Activated naive CD8-positive, alpha-beta T cell treated with anti-CD3 and anti-CD28 coated beads, Interleukin-2, amount 10 ng/mL, durations not matched to agents 7 days and 5 days (primary cell): ENCODE results near the gene PPRC1. TPM values are rescaled to one million over a fixed set of nuclear protein-coding genes. Genes with fewer than 3 reads are reported as not detected.

Experiments
- ATAC-seq: fragments of 150-1000 bp; cut with Tn5 transposase; one replicate; pipeline ENCODE4 v1.10.0; 2021; ENCODE audit warnings: low read depth, moderate library complexity
- POLR2A ChIA-PET: fragments of 350-600 bp; sonication (Branson Sonifier 250); formaldehyde crosslinking; loops from one replicate; lab custom pipeline; 2021; ENCODE audit warnings: antibody characterized with exemption; lab: Charles Lee
- DNase-seq: peaks from one replicate; pipeline ENCODE4 v3.0.0; 2021
- H3K27ac Mint-ChIP-seq: one replicate; pipeline ENCODE4 v1.8.0; 2022; ENCODE audit warnings: mild to moderate bottlenecking, mixed read lengths
- H3K27me3 Mint-ChIP-seq: one replicate; pipeline ENCODE4 v1.8.0; 2022; ENCODE audit warnings: mild to moderate bottlenecking, moderate library complexity, mixed read lengths
- H3K36me3 Mint-ChIP-seq: one replicate; pipeline ENCODE4 v1.8.0; 2021; ENCODE audit warnings: mild to moderate bottlenecking, mixed read lengths
- H3K4me1 Mint-ChIP-seq: one replicate; pipeline ENCODE4 v1.8.0; 2021; ENCODE audit warnings: mixed read lengths
- H3K4me3 Mint-ChIP-seq: one replicate; pipeline ENCODE4 v1.8.0; 2022; ENCODE audit warnings: mild to moderate bottlenecking, moderate library complexity, mixed read lengths
- H3K9me3 Mint-ChIP-seq: one replicate; pipeline ENCODE4 v1.8.0; 2021; ENCODE audit warnings: mixed read lengths
- total RNA-seq, 2 experiments: library from RNA; stranded (reverse); gene quantifications; one replicate each; pipeline ENCODE4 v1.2.3, GENCODE V29; 2021

The PPRC1 gene
- total RNA-seq, 2 experiments from 2014 or later = 46.4 to 47.4 TPM

- no peaks in the 10 kb centered on the region for H3K9me3 Mint-ChIP-seq
- H3K27ac Mint-ChIP-seq = peak overlapping the region; percentile 94
- DNase-seq (no peak), ATAC-seq (no peak)
- peaks cover 33% of the 10 kb centered on the region for H3K4me1 Mint-ChIP-seq
- H3K27me3 Mint-ChIP-seq = no peaks in the 10 kb centered on the region
- peaks cover 2% of the 10 kb centered on the region for H3K36me3 Mint-ChIP-seq
- POLR2A ChIA-PET = interaction anchor here (0.6 to 3.9 kb wide), 2 partner anchors 10 to 273 kb away, joined by 4 to 23 read pairs; partner anchors contain the start of gene PPRC1
- H3K4me3 Mint-ChIP-seq = peak overlapping the region; percentile 91
Measured at GRCh38 chr10:102120991-102121738, 11.7 kb upstream of the PPRC1 start.

GRCh38 chr10:102121739-102122372, 11.0 kb upstream of the PPRC1 start:
- H3K4me3 Mint-ChIP-seq = peak overlapping the region; percentile 91
- H3K9me3 Mint-ChIP-seq = no peaks in the 10 kb centered on the region
- ATAC-seq (no peak), DNase-seq (no peak)
- H3K27ac Mint-ChIP-seq = peak overlapping the region; percentile 94
- peaks cover 27% of the 10 kb centered on the region for H3K4me1 Mint-ChIP-seq
- H3K27me3 Mint-ChIP-seq = no peaks in the 10 kb centered on the region
- H3K36me3 Mint-ChIP-seq = peaks cover 2% of the 10 kb centered on the region
- POLR2A ChIA-PET = interaction anchor here (0.6 to 3.9 kb wide), 3 partner anchors 10 to 272 kb away, joined by 4 to 23 read pairs (median 5); partner anchors contain the start of genes NOLC1 and PPRC1

- H3K4me1 Mint-ChIP-seq = peaks cover 23% of the 10 kb centered on the region
- ATAC-seq (no peak), DNase-seq (no peak)
- POLR2A ChIA-PET = interaction anchor here (1.2 to 3.9 kb wide), 2 partner anchors 9 to 29 kb away, joined by 5 to 23 read pairs; partner anchors contain the start of genes NOLC1 and PPRC1
- no peak overlapping the region for H3K27ac Mint-ChIP-seq
- peaks cover 2% of the 10 kb centered on the region for H3K36me3 Mint-ChIP-seq
- H3K9me3 Mint-ChIP-seq = no peaks in the 10 kb centered on the region
- H3K27me3 Mint-ChIP-seq = no peaks in the 10 kb centered on the region
- H3K4me3 Mint-ChIP-seq = no peak overlapping the region
Measured at GRCh38 chr10:102122450-102122849, 10.4 kb upstream of the PPRC1 start.

- Mint-ChIP-seq H3K4me3 (no peak overlapping the region), H3K9me3 (no peaks in the 10 kb centered on the region), H3K36me3 (peaks cover 2% of the 10 kb centered on the region), H3K27ac (peak overlapping the region; percentile 1), H3K27me3 (no peaks in the 10 kb centered on the region), H3K4me1 (peaks cover 16% of the 10 kb centered on the region)
- ATAC-seq = no peak
- DNase-seq = no peak
- POLR2A ChIA-PET = interaction anchor here (1.2 to 3.9 kb wide), 2 partner anchors 8 to 29 kb away, joined by 5 to 23 read pairs; partner anchors contain the start of genes NOLC1 and PPRC1
Measured at GRCh38 chr10:102123223-102123622, 9.6 kb upstream of the PPRC1 start.

GRCh38 chr10:102131286-102132170, 1.3 kb upstream of the PPRC1 start:
- no peak overlapping the region for H3K27ac Mint-ChIP-seq
- no peak for DNase-seq

GRCh38 chr10:102132193-102132562, 662 bp upstream of the PPRC1 start:
- H3K4me3 Mint-ChIP-seq = peak overlapping the region; percentile 97
- peaks cover 2% of the 10 kb centered on the region for H3K36me3 Mint-ChIP-seq
- no peaks in the 10 kb centered on the region for H3K9me3 Mint-ChIP-seq
- H3K4me1 Mint-ChIP-seq = peaks cover 26% of the 10 kb centered on the region
- DNase-seq (no peak), ATAC-seq (no peak)
- H3K27ac Mint-ChIP-seq = peak overlapping the region; percentile 95
- POLR2A ChIA-PET = interaction anchor here (0.6 to 3.2 kb wide), 5 partner anchors 10 to 37 kb away, joined by 3 to 23 read pairs (median 6); partner anchors contain the start of genes LDB1 and NOLC1
- H3K27me3 Mint-ChIP-seq = no peaks in the 10 kb centered on the region

More at GRCh38 chr10:102131286-102132170, 1.3 kb upstream of the PPRC1 start:
- Mint-ChIP-seq H3K36me3 (peaks cover 2% of the 10 kb centered on the region), H3K27me3 (no peaks in the 10 kb centered on the region), H3K4me3 (peak overlapping the region; percentile 97), H3K4me1 (peaks cover 22% of the 10 kb centered on the region), H3K9me3 (no peaks in the 10 kb centered on the region)
- no peak for ATAC-seq
- POLR2A ChIA-PET = interaction anchor here (1.6 to 3.2 kb wide), 2 partner anchors 10 to 20 kb away, joined by 6 to 23 read pairs; partner anchors contain the start of genes LDB1 and NOLC1

GRCh38 chr10:102133373-102134195, 744 bp downstream of the PPRC1 start:
- Mint-ChIP-seq H3K4me1 (peaks cover 26% of the 10 kb centered on the region), H3K4me3 (peak overlapping the region; percentile 97), H3K36me3 (peaks cover 2% of the 10 kb centered on the region), H3K27ac (peak overlapping the region; percentile 95), H3K27me3 (no peaks in the 10 kb centered on the region), H3K9me3 (no peaks in the 10 kb centered on the region)
- DNase-seq (peak; percentile 66), ATAC-seq (peak; percentile 9)
- POLR2A ChIA-PET = interaction anchor here (1.2 kb wide), 2 partner anchors 10 to 18 kb away, joined by 4 to 6 read pairs; no protein-coding TSS in a partner anchor

GRCh38 chr10:102134416-102134815, 1.6 kb downstream of the PPRC1 start:
- Mint-ChIP-seq H3K4me3 (peak overlapping the region; percentile 97), H3K27me3 (no peaks in the 10 kb centered on the region), H3K36me3 (peaks cover 6% of the 10 kb centered on the region), H3K27ac (peak overlapping the region; percentile 83), H3K9me3 (no peaks in the 10 kb centered on the region), H3K4me1 (peaks cover 26% of the 10 kb centered on the region)
- POLR2A ChIA-PET = interaction anchor here (0.6 to 1.2 kb wide), 4 partner anchors 9 to 1765 kb away, joined by 4 to 6 read pairs (median 4); no protein-coding TSS in a partner anchor
- ATAC-seq (no peak), DNase-seq (no peak)

GRCh38 chr10:102135956-102136526, 3.2 kb downstream of the PPRC1 start:
- no peak for DNase-seq
- no peaks in the 10 kb centered on the region for H3K27me3 Mint-ChIP-seq
- no peaks in the 10 kb centered on the region for H3K9me3 Mint-ChIP-seq
- H3K36me3 Mint-ChIP-seq = peaks cover 14% of the 10 kb centered on the region
- peaks cover 26% of the 10 kb centered on the region for H3K4me1 Mint-ChIP-seq
- no peak for ATAC-seq
- peak overlapping the region; percentile 47 for H3K27ac Mint-ChIP-seq
- POLR2A ChIA-PET = interaction anchor here (0.6 kb wide), 1 partner anchor 36 kb away, joined by 4 read pairs; no protein-coding TSS in a partner anchor
- H3K4me3 Mint-ChIP-seq = no peak overlapping the region

GRCh38 chr10:102139281-102140110, 6.7 kb downstream of the PPRC1 start:
- H3K27ac Mint-ChIP-seq = peak overlapping the region; percentile 24
- POLR2A ChIA-PET = interaction anchor here (0.6 to 2.7 kb wide), 3 partner anchors 7 to 25 kb away, joined by 3 to 9 read pairs (median 6); partner anchors contain the start of gene NOLC1

GRCh38 chr10:102140218-102140617, 7.4 kb downstream of the PPRC1 start:
- POLR2A ChIA-PET = interaction anchor here (0.6 to 2.7 kb wide), 2 partner anchors 12 to 26 kb away, joined by 3 to 9 read pairs; partner anchors contain the start of gene NOLC1
- Mint-ChIP-seq H3K4me3 (no peak overlapping the region), H3K36me3 (peaks cover 28% of the 10 kb centered on the region), H3K9me3 (no peaks in the 10 kb centered on the region), H3K4me1 (peaks cover 12% of the 10 kb centered on the region), H3K27ac (no peak overlapping the region), H3K27me3 (no peaks in the 10 kb centered on the region)
- ATAC-seq = no peak
- DNase-seq = no peak

More at GRCh38 chr10:102139281-102140110, 6.7 kb downstream of the PPRC1 start:
- Mint-ChIP-seq H3K4me1 (peaks cover 18% of the 10 kb centered on the region), H3K27me3 (no peaks in the 10 kb centered on the region), H3K4me3 (no peak overlapping the region), H3K36me3 (peaks cover 28% of the 10 kb centered on the region), H3K9me3 (no peaks in the 10 kb centered on the region)
- ATAC-seq (no peak), DNase-seq (no peak)
